Activated T-helper 1 cell treated with anti-CD3 and anti-CD28 coated beads, Interleukin-2, amount 50 U/mL, for 16 hours (primary cell): ENCODE results near the gene NKX2-2.

Source experiments
- DNase-seq, 2 donors: peaks; one replicate each; pipeline ENCODE4 v3.0.0-alpha.2; 2020; ENCODE audit warnings: low read depth in 1 of 2, low spot score in 1 of 2

NKX2-2 gene

DNA sequence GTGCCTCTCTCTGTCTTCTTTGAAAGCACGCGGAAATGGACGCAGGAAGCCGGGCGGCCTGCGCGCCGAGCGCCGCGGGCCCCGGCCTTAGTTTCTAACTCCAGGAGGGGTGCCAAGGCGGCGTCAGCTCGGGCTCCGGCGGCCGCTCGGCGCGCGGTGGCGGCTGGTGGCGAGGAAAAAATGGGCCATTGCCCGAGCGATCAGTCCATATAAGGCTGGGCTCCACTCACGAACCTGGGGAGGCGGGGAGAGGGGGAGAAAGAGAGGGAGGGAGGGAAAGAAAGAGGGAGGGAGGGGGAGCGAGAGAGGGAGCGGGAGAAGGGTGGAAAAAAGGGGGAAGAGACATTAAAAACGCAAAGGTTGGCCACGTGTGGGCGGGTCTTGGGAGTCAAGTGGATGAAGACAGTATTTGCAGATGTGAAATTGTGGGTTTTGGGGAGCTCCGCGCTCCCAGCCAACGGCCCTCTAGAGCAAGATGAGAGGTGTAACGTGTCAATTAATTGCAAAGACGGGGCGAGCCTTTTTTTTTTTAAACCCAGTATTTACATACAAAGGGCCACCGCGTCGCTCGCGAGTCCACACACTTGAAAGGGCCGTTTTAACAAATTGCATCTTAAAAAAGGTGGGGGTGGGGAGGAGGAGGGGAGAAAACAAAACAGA, at the start of gene NKX2-2:
Gene NKX2-2 (minus strand): TSS at position 184 of the 660 bp plus-strand sequence. CDS start 395 bp downstream, outside the sequence.
- no peak for DNase-seq

DNA sequence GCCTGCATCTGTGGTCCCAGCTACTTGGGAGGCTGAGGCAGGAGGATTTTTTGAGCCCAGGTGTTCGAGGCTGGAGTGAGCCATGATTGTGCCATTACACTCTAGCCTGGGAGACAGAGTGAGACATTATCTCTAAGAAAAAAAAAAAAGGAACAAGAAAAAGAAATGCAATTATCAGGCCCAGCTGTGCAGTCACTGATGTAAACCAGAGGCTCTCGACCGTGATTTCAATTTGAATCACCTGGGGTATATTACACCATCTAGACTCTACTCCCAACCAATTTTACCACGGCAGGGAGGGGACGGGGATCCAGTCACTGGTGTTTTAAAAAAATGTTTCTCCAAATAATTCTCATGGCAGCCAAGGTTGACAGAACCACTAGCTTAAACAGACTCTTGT, 48.8 kb upstream of the NKX2-2 start:
- DNase-seq = no peak

DNA sequence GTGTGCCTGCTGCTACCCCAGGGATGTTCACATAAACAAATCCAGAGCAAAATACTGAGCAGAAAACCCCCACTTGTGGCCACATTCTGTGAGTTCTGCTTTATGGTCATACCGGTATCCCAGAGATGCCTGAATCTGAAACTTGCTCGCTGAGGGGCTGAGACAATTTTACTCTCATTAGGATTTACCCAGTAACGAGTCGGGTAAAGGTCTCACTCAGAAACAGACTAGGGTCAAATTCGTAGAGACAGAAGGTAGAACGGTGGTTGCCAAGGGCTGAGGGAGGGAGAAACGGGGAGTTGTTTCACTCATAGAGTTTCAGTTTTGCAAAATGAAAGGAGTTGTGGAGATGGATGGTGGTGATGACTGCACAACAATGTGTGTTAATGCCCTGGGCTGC, 45.4 kb upstream of the NKX2-2 start:
- DNase-seq = no peak

DNA sequence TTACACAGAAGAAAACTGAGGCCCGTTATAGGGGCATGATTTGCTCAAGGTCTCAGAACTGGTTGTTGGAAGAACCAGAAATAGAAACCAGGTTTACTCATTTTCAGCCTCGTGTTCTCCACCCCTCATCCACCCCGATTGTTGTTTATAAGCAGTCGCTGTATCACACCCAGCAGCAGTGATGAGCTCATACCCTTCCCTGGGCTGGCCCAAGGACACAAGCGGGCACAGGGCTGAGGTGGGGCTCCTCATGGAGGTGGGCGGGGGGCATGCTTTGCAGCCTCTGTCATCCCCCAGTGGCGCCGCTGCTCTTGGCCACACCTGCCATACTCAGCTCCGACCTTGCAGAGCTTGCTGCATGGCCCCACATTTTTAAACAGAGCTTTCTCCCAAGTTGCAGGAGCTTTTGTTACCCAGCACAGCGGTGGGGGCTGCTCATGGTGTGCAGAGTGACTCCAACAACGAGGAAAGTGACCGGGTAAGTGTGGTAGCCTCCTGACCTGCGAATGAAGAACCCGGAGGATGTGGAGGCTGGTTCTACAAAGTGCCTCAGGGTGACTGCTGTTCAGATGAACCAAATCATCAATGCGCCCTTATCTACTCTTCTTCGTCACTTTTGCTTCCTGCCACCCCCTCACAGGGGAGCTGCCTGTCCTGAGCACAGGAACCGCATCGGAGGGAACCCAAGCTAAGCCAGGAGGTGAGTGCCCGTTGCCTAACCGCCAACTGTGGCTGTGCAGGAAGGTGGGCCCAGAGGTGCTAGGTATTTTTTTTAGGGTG, 43.6 kb upstream of the NKX2-2 start:
- no peak for DNase-seq

DNA sequence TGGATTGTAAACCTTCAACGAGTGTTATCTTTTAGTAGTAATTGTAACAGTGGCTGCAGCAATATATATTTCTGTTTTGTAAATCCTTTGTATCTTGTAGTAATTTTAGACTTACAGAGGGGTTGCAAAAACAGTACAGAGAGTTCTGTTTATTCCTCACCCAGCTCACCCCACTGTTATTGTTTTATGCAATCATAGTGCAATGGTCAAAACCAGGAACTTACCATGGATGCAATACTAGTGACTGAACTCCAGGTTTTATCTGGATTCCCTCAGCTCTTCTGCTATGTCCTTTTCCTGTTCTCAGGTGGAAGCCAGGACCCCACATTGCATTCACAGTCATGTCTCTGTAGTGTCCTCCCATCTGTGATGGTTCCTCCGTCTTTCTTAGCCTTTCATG, 42.5 kb upstream of the NKX2-2 start:
- DNase-seq = no peak

DNA sequence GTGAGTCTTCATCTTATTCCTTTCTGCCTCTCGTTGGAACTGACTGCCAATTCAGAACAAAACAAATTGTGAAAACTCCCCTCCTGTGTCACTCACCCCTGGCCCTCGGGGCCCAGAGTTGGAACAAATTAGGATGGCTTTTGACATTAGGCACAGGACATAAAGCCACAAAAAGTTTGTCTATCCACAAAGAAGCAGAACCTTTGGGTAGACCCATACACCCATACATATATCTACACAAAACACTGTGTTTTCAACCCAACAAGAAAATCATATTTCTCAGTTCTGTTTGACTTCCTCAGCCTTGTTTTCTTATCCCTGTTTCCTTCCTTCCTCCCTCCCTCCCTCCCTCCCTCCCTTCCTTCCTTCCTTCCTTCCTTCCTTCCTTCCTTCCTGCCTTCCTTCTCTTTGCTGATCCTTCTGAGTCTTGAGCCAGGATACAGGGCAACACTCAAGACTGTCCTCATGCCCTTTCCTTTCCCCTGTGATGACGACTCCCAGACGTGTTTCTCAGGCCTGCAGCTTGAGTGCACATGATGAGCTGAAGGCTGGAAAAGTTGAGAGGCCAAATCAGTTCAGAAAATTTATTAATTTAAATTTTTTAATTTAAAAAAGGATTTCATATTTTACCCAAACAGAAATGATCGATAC, 41.7 kb upstream of the NKX2-2 start:
- no peak for DNase-seq

DNA sequence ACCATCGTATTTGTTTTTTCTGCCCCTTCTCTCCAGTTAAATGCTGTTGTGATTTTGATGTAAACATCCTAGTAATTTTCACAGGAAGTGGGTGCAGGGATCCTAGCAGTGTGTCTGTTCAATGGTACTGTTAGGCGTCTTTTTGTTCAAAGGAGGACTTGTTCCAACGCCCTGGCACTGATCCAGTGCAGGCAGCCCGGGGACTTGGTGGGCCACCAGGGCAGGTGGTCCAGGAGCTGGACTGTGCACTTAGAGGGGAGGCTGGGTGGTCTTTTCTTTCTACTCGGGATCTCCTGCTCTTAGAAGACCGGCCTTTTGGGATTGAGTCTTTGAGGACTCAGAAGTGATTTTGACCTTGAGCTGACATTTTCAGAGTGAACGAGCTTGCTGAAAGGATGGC, 41.1 kb upstream of the NKX2-2 start:
- no peak for DNase-seq

DNA sequence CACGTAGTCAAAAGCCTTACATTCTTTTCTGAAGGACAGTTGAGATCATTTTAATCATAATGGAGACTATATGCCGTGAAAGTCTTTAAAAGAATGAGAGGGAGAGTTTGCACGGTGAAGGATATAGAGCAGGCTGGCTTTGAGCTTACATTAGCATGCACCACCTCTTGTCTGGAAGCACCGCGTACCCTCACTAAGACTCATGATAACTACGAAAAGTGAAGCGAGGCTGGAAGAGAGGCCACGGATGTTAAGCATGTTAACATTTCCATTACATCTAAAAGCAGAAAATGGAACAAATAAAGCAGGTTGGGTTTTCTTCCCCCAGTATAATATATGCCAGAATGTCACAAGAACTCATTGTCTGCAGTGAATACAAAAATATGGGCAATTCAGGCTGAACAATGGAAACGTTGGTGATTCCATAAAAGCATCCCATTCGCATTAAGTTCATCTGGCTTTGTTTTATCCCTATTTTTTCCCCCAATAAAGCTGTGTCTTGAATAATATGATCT, 40.6 kb upstream of the NKX2-2 start:
- DNase-seq = no peak

DNA sequence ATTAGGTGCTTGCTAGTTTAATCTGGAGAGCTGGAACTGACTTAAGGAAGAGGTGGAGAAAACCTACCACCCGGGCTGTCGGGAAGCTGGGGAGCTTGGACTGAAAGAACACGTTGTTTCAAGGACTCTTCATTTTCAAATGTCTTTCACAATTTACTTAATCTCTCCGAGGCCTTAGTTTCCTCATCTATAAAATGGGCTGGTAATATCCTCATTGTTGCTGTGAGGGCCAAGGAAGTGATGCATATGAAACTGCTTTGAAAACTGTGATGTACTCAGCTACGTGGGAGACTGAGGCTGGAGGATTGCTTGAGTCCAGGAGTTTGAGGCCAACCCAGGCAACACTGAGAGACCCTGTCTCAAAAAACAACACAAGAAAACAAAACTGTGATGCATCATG, 36.7 kb upstream of the NKX2-2 start:
- no peak for DNase-seq

DNA sequence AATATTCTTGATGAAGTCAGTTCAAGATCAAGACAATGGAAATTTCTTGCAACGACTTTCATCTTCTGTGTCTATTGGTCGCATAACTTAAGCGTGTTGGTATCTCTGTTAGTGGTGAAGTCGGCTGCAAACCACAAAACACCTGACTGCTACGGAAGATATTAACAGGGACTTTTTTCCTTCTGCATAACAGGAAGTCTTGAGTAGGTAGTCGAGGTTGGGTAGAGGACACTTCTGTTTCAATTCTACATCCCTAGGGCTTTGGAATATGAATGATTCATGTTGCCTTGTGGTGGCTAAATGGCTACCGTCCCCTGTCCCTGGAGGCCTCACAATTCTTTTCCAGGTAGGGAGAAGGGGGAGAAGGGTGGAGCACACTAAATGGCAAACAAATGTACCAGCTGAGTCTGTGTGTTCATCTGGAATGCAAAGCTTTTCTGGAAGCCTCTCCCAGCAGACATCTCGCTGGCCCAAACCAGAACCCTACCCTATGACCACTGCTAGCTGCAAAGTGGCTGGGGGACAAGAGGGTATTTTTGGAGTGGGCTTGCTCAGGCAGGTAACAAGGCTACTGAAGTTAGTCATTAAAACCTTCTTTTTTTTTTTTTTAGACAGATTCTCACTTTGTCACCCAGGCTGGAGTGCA, 34.6 kb upstream of the NKX2-2 start:
- DNase-seq = no peak

DNA sequence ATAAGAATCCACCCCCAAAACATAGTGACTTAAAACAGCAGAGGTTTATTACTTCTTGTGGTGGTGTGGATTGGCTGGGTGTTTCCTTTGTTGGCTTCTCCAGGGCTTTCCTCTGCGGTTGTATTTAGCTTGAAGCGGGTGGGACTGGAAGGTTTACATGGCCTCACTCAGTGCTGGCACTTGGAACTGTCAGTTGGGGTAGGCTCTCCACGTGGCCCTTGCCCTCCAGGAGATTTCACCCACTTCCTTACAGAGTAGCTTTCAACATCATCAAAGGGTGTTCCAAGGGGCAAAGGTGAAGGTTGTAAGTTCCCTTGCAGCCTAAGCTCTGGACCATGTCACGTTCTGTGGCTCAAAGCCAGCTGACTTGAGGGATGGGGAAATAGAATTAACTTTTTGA, 32.5 kb upstream of the NKX2-2 start:
- DNase-seq = no peak

DNA sequence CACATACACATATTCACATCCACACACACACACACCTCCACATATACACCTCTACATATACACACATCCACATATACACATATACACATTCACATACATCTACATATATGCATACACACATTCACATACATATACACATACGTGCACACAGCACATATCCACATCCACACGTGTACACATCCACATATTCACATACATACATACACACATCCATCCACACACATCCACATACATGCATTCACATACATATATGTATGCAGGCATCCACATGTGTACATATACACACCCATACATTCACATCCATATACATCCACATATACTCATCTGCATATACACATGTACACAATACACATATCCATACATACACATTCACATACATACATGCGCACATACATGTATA, 25.6 kb upstream of the NKX2-2 start:
- DNase-seq = no peak

DNA sequence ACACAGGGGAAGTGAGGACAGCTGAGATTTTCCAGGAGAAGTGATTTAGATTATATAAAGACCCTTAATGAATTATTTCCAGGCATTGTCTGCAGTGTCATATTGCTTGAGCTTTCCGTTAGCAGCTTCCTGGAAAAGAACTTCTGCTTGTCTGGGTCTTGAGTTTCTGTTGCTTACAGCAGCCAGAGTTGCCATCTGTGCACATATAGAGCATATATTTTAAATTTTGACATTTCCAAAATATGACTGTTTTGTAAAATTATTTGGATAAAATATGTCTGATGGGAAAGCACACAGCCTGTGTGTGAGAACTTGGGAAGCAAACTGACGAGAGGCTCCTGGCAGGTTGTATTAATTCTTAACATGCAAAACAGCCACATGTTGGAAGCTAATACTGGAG, 21.0 kb upstream of the NKX2-2 start:
- DNase-seq = no peak

DNA sequence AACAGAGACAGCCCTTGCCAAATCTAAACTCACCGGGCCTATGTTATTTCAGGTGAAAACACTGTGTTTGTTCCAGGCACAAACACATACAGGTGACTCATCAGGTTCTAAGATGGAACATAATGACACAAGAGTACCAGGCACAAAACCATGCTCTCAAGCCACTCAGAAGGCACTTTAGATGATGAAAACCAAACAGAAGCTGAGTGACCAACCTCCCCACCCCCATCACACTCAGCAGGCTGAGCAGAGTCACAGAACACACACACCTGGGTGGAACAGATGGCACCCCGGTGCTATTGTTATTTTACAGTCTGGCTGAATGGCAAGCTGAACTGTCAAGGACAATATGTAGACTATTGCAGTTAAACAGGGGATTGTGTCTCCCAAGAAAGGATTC, 20.6 kb upstream of the NKX2-2 start:
- no peak for DNase-seq

DNA sequence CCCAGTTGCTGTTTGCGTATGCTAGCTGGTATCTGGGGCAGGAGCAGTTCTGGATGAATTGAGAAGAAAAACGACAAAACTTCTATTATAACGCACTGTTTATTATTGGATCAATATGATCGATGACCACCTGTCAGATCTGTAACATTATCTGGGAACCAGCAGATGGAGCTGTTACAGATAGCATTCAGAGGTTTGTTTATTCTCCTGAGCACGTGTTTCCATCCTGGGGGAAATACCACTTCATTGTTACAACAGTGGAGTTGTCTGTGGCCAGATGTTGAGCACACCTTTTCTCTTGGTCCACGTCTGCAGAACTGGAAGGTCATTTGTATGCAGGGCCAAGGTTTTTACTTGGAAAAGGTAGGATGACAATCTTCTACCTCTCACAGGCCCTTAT, 16.0 kb upstream of the NKX2-2 start:
- DNase-seq = no peak

DNA sequence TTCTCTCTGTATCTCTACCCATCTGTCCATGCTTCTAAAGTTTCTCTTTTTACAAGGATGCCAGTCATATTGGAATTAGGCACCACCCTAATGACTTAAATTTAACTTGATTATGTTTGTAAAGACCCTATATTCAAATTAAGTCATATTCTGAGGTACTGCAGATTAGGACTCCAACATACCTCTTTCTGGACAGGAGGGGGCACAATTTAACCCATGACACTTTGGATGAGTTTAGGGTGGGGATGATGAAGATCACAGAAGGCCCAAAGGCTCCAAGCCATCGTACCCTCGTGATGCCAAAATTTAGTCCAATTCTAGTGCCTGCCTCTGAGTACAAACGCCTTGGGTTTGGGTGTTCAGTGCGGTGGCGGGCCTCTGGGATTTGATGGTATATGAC, 15.0 kb upstream of the NKX2-2 start:
- no peak for DNase-seq

DNA sequence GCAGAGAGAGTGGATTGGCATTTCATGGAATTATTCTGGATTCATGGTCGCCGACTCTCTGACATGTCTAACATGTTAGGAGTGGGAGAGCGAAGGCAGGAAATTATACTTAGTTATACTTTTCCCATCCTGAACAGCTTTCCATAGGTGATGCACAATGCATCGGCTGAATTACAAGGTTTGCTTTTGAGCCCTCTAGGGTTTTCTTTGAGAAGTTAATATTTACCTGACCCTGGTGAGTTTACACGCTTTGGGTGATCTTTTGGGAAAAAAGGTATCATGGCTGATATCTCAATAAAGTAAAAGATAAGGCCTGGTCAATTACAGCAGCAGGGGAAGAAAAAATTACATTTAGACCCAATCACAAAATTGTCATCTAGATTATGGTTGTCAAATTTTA, 14.0 kb upstream of the NKX2-2 start:
- DNase-seq = no peak

DNA sequence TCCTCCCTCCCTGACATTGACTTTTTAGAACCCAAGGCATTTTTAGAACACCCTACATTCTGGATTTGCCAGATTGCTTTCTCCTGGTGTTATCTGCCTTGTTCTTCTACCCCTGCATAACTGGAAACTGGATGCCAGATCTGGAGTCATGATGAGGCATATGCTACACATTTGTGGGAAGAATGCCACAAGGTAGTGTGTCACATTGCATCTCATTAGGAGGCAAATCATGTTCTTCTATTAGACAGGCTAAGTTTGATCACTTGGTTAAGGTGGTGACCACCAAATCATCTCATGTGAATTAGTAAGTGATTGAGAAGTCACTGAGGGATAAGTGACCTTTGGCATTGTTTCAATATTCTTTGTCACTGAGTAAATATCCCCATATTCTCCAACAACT, 12.9 kb upstream of the NKX2-2 start:
- DNase-seq = no peak

DNA sequence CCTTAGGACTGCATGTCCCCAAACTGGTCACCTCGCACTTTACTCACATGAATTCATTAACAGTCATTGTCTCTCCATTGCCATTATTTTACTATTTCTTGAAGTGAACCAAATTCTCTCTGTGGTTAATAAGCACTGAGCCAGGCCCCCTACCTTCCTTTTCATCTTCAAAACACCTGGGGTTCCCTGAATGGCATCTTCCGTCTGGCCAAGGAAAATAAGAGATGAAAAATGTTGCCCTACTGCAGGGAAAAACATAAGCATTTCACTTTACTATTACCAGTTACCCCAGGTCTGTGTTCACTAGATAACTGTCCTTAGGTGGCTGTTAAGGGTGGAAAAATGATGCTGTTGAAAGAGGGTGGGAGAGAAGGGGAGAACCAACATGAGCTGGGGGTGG, 10.0 kb upstream of the NKX2-2 start:
- DNase-seq = no peak

DNA sequence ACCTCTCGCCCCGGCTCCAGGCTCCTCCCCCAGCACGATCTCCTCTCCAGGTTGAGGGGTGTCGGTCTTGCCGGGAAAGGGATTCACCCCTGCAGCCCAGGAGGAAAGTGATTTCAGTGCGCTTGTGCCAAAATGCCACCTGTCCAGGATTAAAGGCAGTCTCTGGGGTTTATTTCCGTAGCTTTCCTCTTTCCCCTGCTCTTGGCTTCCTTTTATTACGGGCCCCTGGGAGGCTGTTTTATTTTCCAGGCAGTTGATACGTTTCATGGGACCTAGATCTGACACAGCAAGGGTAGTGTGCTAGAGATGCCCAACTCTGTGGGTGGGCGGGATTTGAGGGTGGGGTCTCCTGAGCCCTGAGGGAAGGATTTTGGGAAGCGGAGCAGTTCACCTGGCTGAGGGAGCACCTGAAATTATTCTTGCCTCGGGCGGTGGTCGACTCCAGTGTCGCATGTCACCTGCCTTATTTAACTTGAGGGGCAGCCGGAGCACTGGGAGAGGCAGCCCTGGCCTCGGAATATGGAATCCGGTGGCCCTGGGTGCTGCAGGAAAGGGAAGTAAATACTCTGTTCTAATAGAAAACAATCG, 9.5 kb upstream of the NKX2-2 start:
- DNase-seq = no peak
